ENCODE measurements around the gene PSMD2. TPM values are rescaled to one million over a fixed set of nuclear protein-coding genes. Genes with fewer than 3 reads are reported as not detected.

PSMD2 gene
- total RNA-seq, 1 donor from 2014 or later, result 504 TPM

GRCh38 chr3:184277366-184277765, 21.7 kb upstream of the PSMD2 start:
- DNase-seq (ENCODE audit: extremely low read depth, low read depth, low spot score), result no peak

GRCh38 chr3:184282941-184283340, 16.1 kb upstream of the PSMD2 start:
- DNase-seq (ENCODE audit: extremely low read depth, low read depth, low spot score), result no peak

DNA sequence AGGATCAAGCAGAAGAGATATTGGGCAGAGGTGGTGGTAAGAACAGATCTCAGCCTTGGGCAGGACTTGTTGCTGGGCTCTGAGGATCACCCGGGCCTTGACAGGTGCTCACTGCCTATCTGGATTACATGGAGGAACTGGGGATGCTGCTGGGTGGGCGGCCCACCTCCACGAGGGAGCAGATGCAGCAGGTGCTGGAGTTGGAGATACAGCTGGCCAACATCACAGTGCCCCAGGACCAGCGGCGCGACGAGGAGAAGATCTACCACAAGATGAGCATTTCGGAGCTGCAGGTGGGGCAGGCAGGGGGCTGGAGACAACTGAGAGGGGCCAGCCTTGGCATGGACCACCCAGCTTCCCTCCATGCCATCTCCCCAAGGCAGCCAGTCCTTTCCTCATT, 15.4 kb upstream of the PSMD2 start:
- no peak for DNase-seq (ENCODE audit: extremely low read depth, low read depth, low spot score)

DNA sequence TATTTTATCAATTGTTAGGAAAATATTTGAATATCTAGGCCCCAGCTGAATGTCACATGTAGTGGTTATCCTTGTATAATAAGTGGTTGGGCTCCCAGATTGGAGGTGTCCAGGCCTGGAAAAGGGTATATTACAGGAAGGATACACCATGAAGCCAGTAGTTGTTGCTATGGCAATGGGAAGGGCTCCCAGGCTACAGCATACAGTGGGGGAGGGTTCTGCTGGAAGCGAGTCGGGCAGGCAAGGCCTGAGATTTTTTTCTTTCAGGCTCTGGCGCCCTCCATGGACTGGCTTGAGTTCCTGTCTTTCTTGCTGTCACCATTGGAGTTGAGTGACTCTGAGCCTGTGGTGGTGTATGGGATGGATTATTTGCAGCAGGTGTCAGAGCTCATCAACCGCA, 14.3 kb upstream of the PSMD2 start:
- DNase-seq (ENCODE audit: extremely low read depth, low read depth, low spot score), result no peak

DNA sequence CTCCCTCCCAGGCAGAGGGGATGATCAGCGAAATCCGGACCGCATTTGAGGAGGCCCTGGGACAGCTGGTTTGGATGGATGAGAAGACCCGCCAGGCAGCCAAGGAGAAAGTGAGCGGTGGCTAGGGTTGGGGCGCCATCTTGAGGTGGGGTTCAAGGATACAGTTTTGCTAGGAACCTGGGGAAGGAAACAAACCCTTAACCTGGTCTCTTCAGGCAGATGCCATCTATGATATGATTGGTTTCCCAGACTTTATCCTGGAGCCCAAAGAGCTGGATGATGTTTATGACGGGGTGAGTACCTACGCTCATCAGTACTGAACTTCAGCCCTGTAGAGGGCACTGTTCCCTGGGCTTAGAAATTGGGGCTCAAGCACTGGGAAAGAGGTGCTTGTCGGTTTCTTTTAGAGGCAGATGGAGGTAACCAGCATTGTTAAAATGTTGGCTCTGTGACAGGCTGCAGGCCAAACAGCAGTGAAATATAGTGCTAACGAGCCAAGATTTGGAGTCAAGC, 9.6 kb upstream of the PSMD2 start:
- DNase-seq (ENCODE audit: extremely low read depth, low read depth, low spot score), result no peak

- DNase-seq (ENCODE audit: extremely low read depth, low read depth, low spot score), result no peak
Measured at GRCh38 chr3:184290331-184290730, 8.7 kb upstream of the PSMD2 start.

- no peak for DNase-seq (ENCODE audit: extremely low read depth, low read depth, low spot score)
Measured at GRCh38 chr3:184291044-184291737, 7.8 kb upstream of the PSMD2 start.

DNA sequence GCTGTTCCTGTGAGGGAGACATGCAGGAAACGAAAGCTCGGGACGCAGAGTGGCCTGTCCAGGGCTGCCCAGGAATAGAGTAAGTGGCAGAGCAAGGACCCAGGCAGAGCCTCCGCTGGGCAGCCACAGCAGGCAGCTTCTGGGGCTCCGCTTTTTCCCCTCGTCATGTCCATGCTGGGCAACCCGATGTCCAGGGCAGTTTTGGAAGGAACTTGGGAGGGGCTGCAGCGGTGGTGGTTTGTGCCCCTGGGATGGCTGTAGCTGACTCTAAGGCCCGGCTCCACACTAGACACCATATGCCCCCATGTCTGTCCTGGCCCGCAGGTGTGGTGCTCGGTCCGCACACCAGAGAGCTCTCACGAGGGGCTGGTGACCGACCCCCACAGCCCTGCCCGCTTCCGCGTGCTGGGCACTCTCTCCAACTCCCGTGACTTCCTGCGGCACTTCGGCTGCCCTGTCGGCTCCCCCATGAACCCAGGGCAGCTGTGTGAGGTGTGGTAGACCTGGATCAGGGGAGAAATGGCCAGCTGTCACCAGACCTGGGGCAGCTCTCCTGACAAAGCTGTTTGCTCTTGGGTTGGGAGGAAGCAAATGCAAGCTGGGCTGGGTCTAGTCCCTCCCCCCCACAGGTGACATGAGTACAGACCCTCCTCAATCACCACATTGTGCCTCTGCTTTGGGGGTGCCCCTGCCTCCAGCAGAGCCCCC, 7.1 kb upstream of the PSMD2 start:
- no peak for DNase-seq (ENCODE audit: extremely low read depth, low read depth, low spot score)

DNA sequence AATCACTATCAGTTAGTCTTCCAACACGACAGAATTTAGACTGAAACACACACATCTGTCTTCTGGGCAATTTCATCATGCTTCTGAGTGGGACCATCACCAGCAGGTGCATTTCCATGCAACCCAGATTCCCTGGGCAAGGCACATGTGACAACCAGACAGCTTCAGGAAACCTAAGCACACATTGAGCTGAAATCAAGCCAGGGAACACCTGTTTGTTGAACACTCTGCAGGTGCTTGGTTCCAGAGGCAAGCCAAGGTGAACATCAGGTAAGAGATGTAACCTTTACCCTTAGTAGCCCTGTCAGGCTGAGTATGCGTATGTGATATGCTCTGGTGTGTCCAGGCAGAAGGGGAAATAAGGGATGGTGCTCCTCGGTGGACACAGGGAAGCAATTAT, 3.3 kb upstream of the PSMD2 start:
- DNase-seq (ENCODE audit: extremely low read depth, low read depth, low spot score), result no peak

DNA sequence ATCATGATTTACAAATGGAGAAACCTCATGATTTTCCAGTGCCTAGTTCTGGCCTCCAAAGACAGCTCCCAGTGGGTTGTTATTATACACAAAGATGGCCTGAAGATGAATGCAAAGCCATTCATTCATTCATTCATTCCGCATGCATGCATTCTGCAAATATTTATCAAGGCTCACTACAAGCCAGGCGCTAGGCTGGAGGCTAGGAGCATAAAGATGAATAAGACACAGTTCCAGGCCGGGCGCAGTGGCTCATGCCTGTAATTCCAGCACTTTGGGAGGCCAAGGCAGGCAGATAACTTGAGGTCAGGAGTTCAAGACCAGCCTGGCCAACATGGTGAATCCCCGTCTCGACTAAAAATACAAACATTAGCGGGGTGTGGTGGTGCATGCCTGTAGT, 2.4 kb upstream of the PSMD2 start:
- no peak for DNase-seq (ENCODE audit: extremely low read depth, low read depth, low spot score)

- DNase-seq (ENCODE audit: extremely low read depth, low read depth, low spot score), result no peak
Measured at GRCh38 chr3:184299488-184300377, 692 bp downstream of the PSMD2 start.

- no peak for DNase-seq (ENCODE audit: extremely low read depth, low read depth, low spot score)
Measured at GRCh38 chr3:184300378-184300720, 1.3 kb downstream of the PSMD2 start.

DNA sequence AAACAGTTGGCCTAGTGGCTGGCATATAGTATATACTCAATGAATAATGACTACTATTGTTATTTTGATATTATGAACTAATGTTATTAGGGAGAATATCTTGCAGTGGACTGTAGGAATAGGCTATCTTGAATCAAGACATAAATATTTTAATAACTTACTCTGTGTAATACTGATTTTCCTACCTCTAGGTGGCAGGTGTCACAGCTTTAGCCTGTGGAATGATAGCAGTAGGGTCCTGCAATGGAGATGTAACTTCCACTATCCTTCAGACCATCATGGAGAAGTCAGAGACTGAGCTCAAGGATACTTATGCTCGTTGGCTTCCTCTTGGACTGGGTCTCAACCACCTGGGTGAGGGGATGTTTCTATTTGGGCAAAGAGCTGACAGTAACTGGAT, 6.5 kb downstream of the PSMD2 start:
- DNase-seq (ENCODE audit: extremely low read depth, low read depth, low spot score), result no peak

GRCh38 chr3:184306341-184306972, 7.4 kb downstream of the PSMD2 start:
- no peak for DNase-seq (ENCODE audit: extremely low read depth, low read depth, low spot score)

DNA sequence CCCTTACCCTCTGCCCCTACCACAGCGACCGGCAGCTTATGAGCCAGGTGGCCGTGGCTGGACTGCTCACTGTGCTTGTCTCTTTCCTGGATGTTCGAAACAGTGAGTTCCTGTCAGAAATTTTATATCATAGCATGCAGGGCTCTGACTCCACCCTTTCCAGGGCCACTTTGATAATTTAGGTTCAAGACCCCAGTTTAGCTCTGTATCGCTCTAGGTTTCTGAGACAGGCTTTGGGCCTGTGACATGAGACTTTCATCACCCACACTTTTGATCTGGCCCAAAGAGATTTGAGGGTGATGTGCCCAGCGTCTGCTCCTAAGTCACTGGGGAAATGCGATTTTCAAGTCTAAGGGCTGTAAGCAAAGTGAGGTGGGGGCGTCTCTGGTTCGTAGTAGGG, 8.9 kb downstream of the PSMD2 start:
- no peak for DNase-seq (ENCODE audit: extremely low read depth, low read depth, low spot score)

DNA sequence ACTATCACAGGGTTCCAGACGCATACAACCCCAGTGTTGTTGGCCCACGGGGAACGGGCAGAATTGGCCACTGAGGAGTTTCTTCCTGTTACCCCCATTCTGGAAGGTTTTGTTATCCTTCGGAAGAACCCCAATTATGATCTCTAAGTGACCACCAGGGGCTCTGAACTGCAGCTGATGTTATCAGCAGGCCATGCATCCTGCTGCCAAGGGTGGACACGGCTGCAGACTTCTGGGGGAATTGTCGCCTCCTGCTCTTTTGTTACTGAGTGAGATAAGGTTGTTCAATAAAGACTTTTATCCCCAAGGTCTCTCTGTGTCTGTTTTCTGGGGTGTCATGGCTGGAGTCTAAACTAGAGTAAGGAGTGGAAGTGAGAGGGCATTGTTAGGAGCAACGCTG, 9.7 kb downstream of the PSMD2 start:
- DNase-seq (ENCODE audit: extremely low read depth, low read depth, low spot score), result no peak

GRCh38 chr3:184311633-184312032, 12.6 kb downstream of the PSMD2 start:
- DNase-seq (ENCODE audit: extremely low read depth, low read depth, low spot score), result no peak

DNA sequence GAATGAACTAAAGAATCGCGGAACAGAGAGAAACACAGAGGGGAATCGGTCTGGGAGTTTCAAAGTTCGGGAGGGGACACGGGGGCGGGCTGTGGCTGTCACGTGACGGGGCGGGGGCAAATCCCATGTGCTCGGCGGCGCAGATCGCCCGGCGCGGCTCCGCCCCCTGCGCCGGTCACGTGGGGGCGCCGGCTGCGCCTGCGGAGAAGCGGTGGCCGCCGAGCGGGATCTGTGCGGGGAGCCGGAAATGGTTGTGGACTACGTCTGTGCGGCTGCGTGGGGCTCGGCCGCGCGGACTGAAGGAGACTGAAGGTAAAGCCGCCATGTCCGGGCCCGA, 15.3 kb downstream of the PSMD2 start, which contains the start of gene EIF4G1:
Gene EIF4G1, plus strand, starts transcription at position 244 of the 337 bp plus-strand sequence. CDS start 1,191 bp downstream, outside the sequence.
- DNase-seq (ENCODE audit: extremely low read depth, low read depth, low spot score), result no peak

GRCh38 chr3:184314700-184315542, 15.9 kb downstream of the PSMD2 start:
- DNase-seq (ENCODE audit: extremely low read depth, low read depth, low spot score), result no peak

- no peak for DNase-seq (ENCODE audit: extremely low read depth, low read depth, low spot score)
Measured at GRCh38 chr3:184315543-184315867, 16.5 kb downstream of the PSMD2 start.
